Measurements from ENCODE around the gene USH1C.

- no peak for TF ChIP-seq CTCF (IDR thresholded peaks at IDR 0.05)
- no peak for TF ChIP-seq POLR2A (IDR thresholded peaks at IDR 0.05)
Observed at GRCh38 chr11:17475666-17476316, 68.4 kb downstream of the USH1C start.

All from adrenal gland (tissue), 5 donors.